Upper lobe of left lung (tissue), 6 donors: ENCODE results near the gene AP1G1. TPM values are rescaled to one million over a fixed set of nuclear protein-coding genes. Genes with fewer than 3 reads are reported as not detected.

Experiments
- ATAC-seq, 2 donors: fragments of 200-7000 bp; cut with Tn5 transposase; one replicate each; pipeline ENCODE4 v1.9.1; 2022; ENCODE audit warnings: mild to moderate bottlenecking in 2 of 2, moderate library complexity in 2 of 2; ENCODE audit not compliant: low FRiP score in 2 of 2
- DNase-seq, 2 donors: peaks; one replicate each; pipeline ENCODE4 v3.0.0-alpha.2; 2019 to 2020
- H3K27ac ChIP-seq, 4 donors: fragments of 200-600 bp; sonication (generic); one replicate each; pipeline ENCODE4 v1.5.1; 2016 to 2019
- H3K27me3 ChIP-seq, 4 donors: fragments of 200-600 bp; sonication (generic); one replicate each; pipeline ENCODE4 v1.5.1; 2017 to 2019
- H3K36me3 ChIP-seq, 4 donors: fragments of 200-600 bp; sonication (generic); one replicate each; pipeline ENCODE4 v1.5.1; 2016 to 2019
- H3K4me1 ChIP-seq, 4 donors: fragments of 200-600 bp; sonication (generic); one replicate each; pipeline ENCODE4 v1.5.1; 2018 to 2019
- H3K4me3 ChIP-seq, 4 donors: fragments of 200-600 bp; sonication (generic); one replicate each; pipeline ENCODE4 v1.5.1; 2017 to 2019; ENCODE audit warnings: mild to moderate bottlenecking in 2 of 4, moderate library complexity in 1 of 4
- H3K9me3 ChIP-seq, 4 donors: fragments of 200-600 bp; sonication (generic); one replicate each; pipeline ENCODE4 v1.5.1; 2018 to 2019
- CTCF ChIP-seq, 6 experiments: fragments of 450-650 bp in 4 of 6; fragments of 200-600 bp in 2 of 6; sonication (generic) in 2 of 6; IDR thresholded peaks; one replicate each; pipeline ENCODE4 v1.5.1; 2016 to 2019; ENCODE audit warnings: antibody characterized with exemption in 6 of 6
- EP300 ChIP-seq, 4 donors: sonication (generic); formaldehyde crosslinking; IDR thresholded peaks; one replicate each; pipeline ENCODE4 v1.5.1; 2017; ENCODE audit warnings: antibody characterized with exemption in 4 of 4, control low read depth in 2 of 4
- POLR2A ChIP-seq, 4 donors: fragments of 450-650 bp; IDR thresholded peaks; one replicate each; pipeline ENCODE4 v1.5.1; 2016 to 2017; ENCODE audit warnings: antibody characterized with exemption in 4 of 4, mild to moderate bottlenecking in 2 of 4
- POLR2AphosphoS5 ChIP-seq, 2 donors: sonication (generic); formaldehyde crosslinking; IDR thresholded peaks; one replicate each; pipeline ENCODE4 v1.5.1; 2017; ENCODE audit warnings: antibody characterized with exemption in 2 of 2
- WGBS, 2 donors: methylation state at CpG; one replicate each; pipeline ENCODE4 v1.1.5; 2017 to 2018; 5-methylcytosine and 5-hydroxymethylcytosine counted together
- total RNA-seq, 6 donors: library from RNA; depleted of rRNA in 4 of 6; stranded (reverse); fragments of >200 nt in 4 of 6; gene quantifications; one replicate each; pipeline versions ENCODE4 v1.1.0 to v1.2.1, GENCODE V29; 2016 to 2021
- donor health status: DM: no; HTN: no; CAD: no; lungs with moderate emphysema.
- donor health status: DM: no; HTN: yes; CAD: no; lungs with severe emphysema.

Gene AP1G1
- total RNA-seq, 6 donors from 2014 or later: 63.7 to 145 (median 88.6) TPM

GRCh38 chr16:71727551-71728324 lies 80.9 kb downstream of the AP1G1 start:
- Histone ChIP-seq H3K4me3 (no peak overlapping the region), H3K27ac (peak overlapping the region in 1 of 4 donors; percentile 61), H3K9me3 (no peaks in the 10 kb centered on the region), H3K27me3 (peaks cover 0 to 8% (median 0%) of the 10 kb centered on the region in 4 donors), H3K36me3 (peaks cover 11 to 29% (median 19%) of the 10 kb centered on the region in 4 donors), H3K4me1 (peaks cover 4 to 21% (median 8%) of the 10 kb centered on the region in 4 donors)
- 81 to 84% methylated on average over 8 of the region's 8 CpGs for WGBS, 2 donors
- no peak for ATAC-seq
- no peak for DNase-seq
- TF ChIP-seq CTCF (IDR thresholded peaks at IDR 0.05) (no peak), EP300 (IDR thresholded peaks at IDR 0.05) (no peak), POLR2AphosphoS5 (IDR thresholded peaks at IDR 0.05) (no peak), POLR2A (IDR thresholded peaks at IDR 0.05) (no peak)

- H3K9me3 ChIP-seq: no peaks in the 10 kb centered on the region
- ATAC-seq (no peak), DNase-seq (no peak)
- 44 to 70% methylated on average over 4 of the region's 4 CpGs for WGBS, 2 donors
- TF ChIP-seq POLR2A (IDR thresholded peaks at IDR 0.05) (no peak), POLR2AphosphoS5 (IDR thresholded peaks at IDR 0.05) (no peak), EP300 (IDR thresholded peaks at IDR 0.05) (no peak), CTCF (IDR thresholded peaks at IDR 0.05) (no peak)
- peaks cover 0 to 8% (median 0%) of the 10 kb centered on the region in 4 donors for H3K27me3 ChIP-seq
- peaks cover 7 to 28% (median 12%) of the 10 kb centered on the region in 4 donors for H3K4me1 ChIP-seq
- no peak overlapping the region for H3K4me3 ChIP-seq
- H3K27ac ChIP-seq: peak overlapping the region in 2 of 4 donors; percentile 32 to 61
- H3K36me3 ChIP-seq: peaks cover under 1 to 19% (median 9%) of the 10 kb centered on the region in 4 donors
These were observed 81.9 kb downstream of the AP1G1 start for GRCh38 chr16:71726476-71727315.

- H3K4me1 ChIP-seq: peaks cover 7 to 28% (median 12%) of the 10 kb centered on the region in 4 donors
- no peaks in the 10 kb centered on the region for H3K9me3 ChIP-seq
- WGBS, 2 donors: 24 to 33% methylated on average over 10 of the region's 10 CpGs
- H3K27ac ChIP-seq: peak within 1 kb of the TSS; percentile 85 to 95 (median 92)
- H3K4me3 ChIP-seq: peak within 1 kb of the TSS; percentile 50 to 95 (median 92)
- DNase-seq (no peak), ATAC-seq (no peak)
- H3K36me3 ChIP-seq: peaks cover 0 to 4% (median 0%) of the 10 kb centered on the region in 4 donors
- TF ChIP-seq EP300 (IDR thresholded peaks at IDR 0.05) (no peak), POLR2AphosphoS5 (IDR thresholded peaks at IDR 0.05) (no peak), POLR2A (IDR thresholded peaks at IDR 0.05) (no peak), CTCF (IDR thresholded peaks at IDR 0.05) (no peak)
- H3K27me3 ChIP-seq: peaks cover 0 to 8% (median 0%) of the 10 kb centered on the region in 4 donors
These were observed 84.3 kb downstream of the AP1G1 start, which contains the start of gene PHLPP2 for GRCh38 chr16:71724320-71724751. TSS of gene PHLPP2 (minus strand) at chr16:71724701. CDS start at chr16:71714795, 9,906 bp downstream.

- Histone ChIP-seq H3K27me3 (peaks cover 0 to 8% (median 0%) of the 10 kb centered on the region in 4 donors), H3K36me3 (peaks cover 0 to 1% (median 0%) of the 10 kb centered on the region in 4 donors), H3K4me3 (peak overlapping the region; percentile 50 to 95 (median 92)), H3K4me1 (peaks cover 7 to 28% (median 12%) of the 10 kb centered on the region in 4 donors), H3K9me3 (no peaks in the 10 kb centered on the region), H3K27ac (peak overlapping the region; percentile 85 to 95 (median 92))
- ATAC-seq: peak; percentile 83 to 95
- WGBS, 2 donors: 0 to 1% methylated on average over 11 to 64 of the region's 104 CpGs
- peak; percentile 83 to 97 for DNase-seq
- TF ChIP-seq POLR2AphosphoS5 (IDR thresholded peaks at IDR 0.05) (no peak), CTCF (IDR thresholded peaks at IDR 0.05) (peak in 5 of 6 experiments; percentile 13 to 45 (median 26)), EP300 (IDR thresholded peaks at IDR 0.05) (no peak), POLR2A (IDR thresholded peaks at IDR 0.05) (peak in 2 of 4 donors; percentile 34 to 41)
These were observed 84.9 kb downstream of the AP1G1 start for GRCh38 chr16:71723537-71724319.
